HPDE6-E6E7 (cell line): ENCODE measurements around the gene PSMD5.
A peak's percentile ranks its signal among the peaks of the same experiment; 100 is the strongest.

ENCODE experiments used
- DNase-seq: peaks from one replicate; pipeline ENCODE4 v3.0.0; 2011; ENCODE audit warnings: missing footprints; ENCODE audit errors: extremely low spot score

Gene PSMD5

DNA sequence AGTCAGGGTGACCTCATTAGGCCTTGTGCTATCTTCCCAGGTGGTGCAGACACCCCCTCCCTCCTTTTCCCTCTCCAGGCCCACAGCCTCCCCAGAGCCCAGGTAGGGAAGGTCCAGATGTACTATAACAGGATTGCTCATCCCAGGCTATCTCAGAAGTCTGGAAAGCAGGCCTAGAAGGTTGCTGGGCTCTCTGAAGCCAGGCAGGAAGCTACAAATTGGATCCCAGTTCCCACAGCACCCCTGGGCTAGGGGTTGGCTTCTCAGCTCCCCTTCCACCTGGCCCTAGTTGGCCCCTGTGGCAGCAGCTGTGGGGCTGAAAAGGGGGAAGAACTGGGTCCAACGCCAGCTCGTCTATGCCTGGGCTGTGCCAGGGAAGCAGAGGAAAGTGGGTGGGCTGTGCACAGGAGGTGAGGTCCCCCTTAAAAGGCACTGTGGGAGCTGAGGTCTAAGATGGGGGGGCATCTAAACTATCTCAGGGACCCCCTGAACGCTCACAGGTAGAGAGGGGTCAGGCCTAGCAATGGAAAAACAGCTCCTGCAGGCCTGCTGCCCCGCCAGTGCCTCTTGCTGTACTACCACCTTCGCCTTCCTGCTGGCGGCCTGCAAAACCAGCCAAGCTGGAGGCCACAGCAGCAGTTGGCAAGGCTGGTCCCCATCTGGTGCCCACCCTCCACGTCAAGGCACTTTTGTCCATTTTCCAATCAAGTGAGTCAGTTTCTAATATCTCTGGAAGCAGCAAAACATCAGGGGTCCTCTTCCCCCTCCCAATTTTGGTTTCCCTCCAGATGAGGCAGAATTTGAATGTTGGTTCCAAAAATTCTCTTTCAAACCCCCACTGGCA lies 13.3 kb upstream of the PSMD5 start:
- no peak for DNase-seq

DNA sequence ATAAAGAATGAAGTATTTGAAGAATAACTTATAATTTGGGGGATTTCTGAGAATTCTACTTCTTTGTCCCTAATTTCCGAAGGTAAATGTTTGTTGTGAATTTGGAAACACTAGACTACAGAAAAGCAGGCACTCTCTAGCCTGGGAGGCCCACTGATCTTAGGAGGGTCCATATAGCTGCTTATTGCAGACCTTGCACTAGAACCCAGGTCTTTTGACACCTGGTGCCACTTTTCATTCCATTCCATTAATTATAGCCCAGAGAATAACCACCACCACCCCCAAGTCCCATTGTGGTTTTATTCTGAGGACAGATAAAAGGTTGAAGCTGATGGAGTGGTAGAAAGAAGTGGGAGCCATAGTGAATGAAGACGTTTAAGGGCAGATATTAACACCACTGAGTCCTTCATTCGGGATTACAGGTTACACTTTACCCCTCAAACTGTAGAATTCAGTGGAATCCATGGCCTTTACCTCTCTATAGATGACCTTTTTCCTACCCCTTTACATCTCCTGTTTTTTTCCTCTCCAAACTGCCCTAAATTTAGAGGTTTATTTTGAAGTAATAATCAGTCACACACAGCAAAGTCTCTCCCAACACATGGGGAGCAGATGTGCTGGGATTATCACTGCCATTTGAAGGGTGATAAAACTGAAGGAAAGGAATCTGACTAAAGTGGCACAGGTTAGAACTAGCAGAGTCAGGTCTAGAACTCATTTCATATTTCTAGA lies 12.0 kb upstream of the PSMD5 start:
- no peak for DNase-seq

DNA sequence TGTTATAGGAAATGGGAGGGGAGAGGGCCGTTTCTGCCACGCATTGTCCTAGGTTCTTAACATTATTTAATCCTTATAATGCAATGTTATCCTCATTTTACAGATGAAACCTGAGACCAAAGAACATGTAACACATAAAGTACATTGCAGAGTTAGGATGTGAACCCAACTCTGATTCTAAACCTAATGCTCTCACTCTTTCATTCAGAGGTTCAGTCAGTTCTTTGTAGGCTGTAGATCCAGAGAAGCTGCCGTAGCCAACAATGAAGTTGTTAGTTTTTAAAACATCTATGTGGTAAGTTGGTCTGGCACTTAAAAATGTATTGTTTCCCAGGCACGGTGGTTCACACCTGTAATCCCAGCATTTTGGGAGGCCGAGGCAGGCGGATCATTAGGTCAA lies 10.5 kb upstream of the PSMD5 start:
- no peak for DNase-seq

DNA sequence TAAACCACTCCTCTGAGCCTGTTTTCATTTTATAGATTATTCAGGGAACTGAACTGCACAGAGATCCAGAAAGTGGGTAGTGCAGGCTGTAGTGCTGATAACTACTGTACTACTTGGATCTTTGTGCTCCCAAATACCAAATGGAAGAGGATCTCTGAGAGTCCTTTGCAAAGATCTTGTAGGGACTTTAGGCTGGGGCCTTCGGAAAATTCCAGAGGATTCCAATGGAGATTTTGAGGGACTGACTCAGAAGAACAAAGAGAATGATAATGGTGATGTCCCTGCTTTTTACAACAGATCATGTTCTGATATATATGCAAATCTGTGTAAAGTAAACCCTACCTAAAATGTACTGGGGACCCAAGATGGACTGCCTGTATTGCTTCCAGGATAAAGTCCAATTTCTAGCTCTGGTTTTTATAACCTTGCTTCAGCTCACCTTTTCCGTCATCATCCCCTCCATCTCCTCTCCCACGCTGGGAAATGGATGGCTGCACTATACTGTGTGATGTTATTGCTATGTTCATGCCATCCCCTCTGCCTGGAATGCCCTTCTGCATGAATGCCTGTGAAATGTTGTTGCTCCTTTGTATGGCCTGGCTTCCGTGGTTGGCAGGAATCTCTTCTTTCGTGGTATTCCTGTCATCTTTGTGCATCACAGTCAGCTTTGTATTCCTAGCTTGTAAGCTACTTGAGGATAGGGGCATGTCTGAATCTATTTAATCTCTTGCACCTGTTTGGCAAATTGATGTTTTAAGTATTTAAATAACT lies 9.7 kb upstream of the PSMD5 start:
- no peak for DNase-seq

DNA sequence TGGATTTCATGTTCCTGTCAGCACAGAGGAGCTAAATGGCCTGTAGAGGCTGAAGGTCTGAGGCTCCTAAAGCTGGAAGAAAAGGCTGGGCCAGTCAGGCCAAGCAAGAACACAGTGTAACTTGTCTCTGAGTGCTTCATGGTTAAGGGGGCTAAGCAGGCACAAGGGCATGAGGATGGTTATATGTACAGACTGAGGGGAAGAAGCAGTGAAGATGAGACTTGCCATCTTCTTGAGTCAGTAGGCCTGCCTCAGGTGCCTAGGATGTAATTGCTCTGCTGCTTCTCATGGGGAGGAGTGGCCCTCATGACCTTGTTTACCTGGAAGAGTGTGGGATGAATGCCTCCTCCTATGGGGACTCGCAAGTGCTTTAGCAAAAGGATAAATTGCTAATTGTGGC lies 8.7 kb upstream of the PSMD5 start:
- DNase-seq: no peak

DNA sequence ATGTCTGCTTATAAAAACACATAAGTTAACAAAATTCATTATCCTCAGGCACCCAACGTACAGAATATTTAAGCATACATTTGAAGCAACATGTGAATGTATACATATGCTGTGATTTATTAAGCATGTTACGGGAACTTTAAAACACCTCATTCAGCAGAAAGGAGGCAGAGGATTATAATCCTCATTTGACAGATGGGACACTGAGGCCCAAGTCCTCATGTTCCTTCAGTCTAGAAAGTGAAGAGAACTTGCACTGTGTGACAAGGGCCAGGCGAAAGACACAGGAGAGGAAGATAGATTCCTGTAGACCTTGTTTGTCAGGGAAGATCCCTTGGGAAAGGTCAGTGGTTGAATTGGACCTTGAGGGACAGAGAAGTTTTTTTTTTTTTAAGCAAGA lies 7.6 kb upstream of the PSMD5 start:
- DNase-seq: no peak

DNA sequence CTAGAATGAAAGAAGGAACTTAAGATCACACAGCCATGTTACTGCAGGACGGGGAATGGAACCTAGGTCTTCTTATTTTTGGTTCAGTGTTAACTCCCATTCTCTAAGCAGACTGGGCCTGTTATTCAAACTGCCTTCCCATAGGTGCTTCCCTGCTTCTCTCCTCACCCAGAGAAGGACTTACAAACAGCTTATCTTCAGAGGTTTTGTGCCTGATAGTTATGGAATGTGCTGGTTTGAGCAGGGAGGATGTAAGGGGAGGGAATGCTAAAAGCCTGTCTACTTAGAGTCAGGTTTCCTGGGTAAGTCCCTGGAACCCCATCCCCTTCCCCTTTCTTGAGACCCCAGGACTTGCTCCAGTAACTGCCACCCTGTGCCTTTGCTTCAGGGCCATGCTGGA lies 4.2 kb upstream of the PSMD5 start:
- no peak for DNase-seq

DNA sequence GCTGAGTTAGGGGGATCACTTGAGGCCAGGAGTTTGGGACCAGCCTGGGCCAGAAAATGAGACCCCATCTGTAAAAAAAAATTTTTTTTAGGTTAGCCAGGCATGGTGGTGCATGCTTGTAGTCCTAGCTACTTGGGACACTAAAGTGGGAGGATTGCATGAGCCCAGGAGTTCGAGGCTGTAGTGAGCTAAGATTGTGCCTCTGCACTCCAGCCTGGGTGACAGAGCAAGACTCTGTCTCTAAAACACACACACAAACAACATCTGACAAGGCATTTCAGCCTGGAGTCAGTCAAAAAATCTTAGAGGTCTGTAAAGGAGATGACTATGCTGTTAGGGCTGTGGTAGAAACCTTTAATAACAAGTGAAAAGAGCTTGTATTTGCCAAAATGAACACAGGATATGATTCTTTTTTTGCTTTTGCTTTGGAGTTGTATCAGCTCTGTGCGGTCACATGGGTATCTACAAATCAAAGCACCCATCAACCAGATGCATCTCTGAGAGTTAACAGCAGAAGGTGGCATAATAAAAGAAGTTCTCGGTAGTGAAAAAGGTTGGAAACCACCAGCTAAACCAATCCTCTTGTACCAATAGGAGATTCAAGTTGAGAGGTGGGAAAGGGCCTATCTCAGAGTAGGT lies 3.6 kb upstream of the PSMD5 start:
- no peak for DNase-seq

DNA sequence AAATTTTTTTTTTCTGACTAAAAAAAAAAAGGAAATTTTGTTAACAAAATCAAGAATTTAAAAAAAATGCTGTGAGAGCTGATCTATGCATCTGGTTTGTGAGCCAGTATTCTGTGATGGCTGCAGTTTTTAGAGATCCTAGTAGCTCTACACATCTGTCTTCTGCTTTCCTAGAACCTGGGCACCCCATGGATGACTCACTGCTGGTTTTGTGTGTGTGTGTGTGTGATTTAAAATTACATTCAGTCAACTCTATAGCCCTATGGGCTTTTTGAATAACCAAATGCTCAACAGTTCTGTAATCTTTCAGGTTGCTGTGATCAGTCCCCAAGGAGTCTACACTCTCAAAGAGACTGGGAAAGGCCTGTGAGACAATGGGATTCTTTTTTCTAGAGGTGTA lies 2.5 kb upstream of the PSMD5 start:
- no peak for DNase-seq

DNA sequence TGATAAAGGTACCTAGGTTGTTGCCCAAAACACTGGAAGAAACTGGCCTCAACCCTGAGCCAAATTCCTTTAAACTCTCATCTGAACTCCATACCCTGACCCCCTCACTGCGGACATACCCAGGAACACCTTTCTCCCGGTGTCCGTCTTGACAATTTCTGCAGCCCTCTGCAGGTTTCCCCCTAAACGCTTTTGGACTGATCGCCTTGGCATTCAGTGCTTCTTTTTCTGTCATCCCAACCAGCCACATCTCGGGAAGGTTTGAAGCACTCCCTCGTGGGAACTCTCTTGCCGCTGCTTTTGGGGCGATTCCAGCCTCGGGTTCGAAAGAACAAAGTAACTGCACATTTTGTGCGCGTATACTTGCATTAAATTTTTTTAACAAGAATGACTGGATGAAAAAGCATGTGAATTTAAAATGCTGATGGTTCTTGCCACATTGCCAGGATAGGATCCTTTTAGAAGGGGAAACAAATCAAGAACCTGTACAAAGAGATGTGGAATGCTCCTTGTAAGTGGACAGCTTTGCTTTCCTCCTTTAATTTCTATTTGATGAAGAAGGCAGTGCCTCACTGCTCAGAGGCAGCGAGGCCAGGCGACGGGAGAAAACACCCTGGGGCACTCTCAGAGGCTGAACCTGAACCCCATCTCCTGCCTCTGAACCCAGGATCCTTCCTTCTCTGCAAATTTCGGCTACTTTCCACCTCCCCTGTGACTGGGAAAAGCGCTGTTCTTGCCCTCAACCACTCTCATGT lies 615 bp downstream of the PSMD5 start:
- peak; percentile 14 for DNase-seq

DNA sequence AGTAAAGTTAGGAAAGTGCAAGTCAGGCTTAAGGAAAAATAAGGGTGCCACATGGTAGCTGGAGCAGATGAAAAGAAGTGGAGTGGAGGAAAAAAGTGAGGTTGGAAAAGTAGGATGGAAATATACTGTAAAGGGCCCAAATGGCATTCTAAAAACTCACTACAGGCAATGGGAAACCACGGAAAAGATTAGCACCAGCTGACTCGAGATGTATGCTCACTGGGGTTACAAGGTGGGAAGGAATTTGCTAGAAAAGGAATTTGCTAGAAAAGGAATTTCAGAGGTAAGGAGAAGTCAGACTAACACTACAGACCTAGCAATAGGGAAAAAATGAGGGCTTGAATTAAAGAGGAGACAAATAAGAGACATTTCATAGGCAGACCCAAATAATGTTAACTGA lies 3.6 kb downstream of the PSMD5 start:
- no peak for DNase-seq

DNA sequence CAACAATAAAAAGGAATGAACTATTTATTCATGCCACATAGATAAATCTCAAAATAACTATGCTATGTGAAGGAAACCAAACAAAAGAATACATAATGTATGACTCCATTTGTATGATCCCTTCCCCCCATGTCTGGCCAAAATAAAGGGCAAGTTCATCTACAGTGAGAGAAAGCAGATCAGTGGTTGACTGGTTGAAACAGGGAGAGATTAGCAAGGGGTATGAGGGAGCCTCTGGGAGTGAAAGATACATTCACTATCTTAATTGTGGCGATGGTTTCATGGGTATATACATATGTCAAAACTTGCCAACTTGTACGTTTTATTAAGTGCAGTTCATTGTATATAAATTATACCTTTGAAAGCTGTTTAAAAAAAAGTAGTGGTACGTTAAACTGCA lies 4.8 kb downstream of the PSMD5 start:
- no peak for DNase-seq

DNA sequence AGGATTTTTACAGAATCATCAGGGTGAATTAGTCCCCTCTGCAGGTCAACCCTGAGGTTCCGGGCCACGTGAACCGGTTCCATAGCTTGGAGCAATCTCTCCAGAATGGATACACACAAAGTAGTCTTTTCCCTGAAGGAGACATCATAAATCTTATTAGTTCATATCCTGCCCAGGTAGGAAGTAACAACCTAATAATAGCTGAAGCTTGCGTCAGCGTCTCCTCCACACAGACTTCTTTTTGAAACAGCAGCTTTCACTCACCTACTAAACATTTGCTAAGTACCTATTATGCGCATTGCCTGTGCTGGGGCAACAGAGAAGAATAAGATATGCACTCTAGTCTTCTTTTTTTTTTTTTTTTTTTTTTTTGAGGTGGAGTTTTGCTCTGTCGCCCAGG lies 9.4 kb downstream of the PSMD5 start:
- no peak for DNase-seq

DNA sequence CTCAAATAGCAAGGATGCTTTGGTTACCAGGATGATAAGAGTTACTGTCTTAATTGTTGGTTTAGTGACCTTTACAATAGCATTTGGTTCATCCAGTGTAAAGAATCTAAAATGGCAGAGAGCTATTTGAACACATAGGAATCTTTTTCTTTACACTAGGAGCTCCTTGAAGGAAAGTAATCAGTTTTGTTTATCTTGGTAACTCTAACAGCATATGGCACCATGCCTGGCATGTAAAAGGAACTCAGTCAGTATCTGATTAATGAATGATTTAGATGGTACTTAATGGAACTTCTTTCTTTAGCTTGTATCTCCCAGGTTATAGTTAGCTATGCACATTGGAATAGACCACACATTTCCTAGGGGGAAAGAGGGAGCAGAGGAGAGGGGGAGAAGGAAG lies 9.9 kb downstream of the PSMD5 start:
- no peak for DNase-seq

DNA sequence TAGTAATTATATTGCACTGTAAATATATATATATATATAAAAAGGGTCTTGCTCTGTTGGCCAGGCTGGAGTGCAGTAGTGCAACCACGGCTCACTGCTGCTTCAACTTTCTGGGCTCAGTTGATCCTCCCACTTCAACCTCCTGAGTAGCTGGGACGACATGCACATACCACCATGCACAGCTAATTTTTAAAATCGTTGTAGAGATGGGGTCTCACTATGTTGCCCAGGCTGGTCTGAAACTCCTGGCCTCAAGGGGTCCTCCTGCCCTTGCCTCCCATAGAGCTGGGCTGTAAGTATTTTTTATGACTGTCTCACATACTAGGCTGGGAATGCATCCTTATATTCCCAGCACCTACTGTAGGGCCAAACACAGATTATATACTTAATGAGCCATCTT lies 11.9 kb downstream of the PSMD5 start:
- no peak for DNase-seq

DNA sequence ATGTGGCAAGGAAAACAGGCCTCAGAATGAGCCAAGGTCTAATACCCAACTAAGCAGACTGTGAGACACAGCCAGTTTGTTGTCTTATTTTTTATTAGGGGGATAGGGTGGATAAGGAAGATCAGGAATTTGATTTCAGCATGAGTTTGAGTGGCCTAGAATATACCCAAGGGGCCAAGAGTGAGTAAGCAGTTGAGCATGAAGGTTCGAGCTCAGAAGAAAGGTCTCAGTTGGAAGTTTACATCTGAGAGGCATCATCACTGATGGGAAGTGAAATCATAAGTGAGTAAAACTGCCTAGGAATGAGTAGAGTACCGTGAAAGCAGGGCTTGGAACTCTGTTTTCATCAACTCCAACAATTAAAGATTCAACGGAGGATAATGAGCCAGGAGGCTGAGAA lies 12.6 kb downstream of the PSMD5 start:
- DNase-seq: no peak

DNA sequence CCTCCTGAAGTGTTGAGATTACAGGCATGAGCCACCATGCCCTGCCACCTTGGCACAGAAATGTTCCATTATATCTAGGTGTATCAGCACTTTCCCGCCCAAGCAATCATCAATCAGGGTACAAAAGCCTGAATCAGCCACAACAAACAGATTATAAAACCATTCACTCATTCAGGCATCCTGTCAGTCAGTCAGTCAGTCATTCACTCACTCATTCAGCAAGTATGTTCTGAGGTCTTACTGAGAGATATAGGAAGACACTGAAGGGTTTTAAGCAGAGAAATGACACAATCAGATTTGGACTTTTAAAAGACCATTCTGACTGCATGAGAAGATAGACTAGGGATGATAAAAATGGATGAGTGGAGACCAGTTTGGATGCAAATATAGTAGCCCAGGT lies 13.1 kb downstream of the PSMD5 start:
- DNase-seq: no peak

DNA sequence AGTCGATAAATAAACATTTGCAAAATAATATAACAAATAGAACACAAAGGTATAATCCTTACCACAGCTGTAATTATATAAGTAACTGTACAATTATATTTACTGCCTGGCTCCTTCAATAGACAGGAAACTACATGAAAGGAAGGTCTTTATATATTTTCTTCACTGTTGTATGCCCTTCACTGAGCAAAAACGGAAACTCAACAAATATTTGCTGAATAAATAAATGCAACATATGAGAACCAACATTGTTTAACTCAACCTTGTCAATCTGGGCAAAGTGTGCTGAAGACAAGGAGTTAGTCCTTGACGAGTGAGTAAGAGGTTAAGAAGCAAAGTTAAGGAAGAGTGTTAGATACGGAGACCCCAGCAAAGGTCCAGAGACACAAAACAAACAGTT lies 22.6 kb downstream of the PSMD5 start:
- DNase-seq: no peak

DNA sequence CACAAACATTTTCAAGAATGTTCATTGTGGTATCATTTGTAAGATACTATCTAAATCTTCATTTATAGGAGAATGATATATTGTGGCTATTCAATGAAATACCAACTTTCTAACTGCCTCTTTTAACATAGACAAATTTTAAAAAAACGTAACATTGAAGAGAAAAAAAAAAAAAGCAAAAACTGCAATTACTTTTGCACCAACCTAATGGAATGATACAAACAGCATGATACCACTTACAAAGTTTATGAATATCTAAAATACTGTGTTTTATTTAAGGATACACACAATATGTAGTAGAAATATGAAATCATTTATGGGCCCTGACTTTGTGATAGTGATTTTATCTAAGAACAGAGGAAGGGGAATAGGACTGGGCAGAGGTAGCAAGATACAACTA lies 24.1 kb downstream of the PSMD5 start:
- DNase-seq: no peak

DNA sequence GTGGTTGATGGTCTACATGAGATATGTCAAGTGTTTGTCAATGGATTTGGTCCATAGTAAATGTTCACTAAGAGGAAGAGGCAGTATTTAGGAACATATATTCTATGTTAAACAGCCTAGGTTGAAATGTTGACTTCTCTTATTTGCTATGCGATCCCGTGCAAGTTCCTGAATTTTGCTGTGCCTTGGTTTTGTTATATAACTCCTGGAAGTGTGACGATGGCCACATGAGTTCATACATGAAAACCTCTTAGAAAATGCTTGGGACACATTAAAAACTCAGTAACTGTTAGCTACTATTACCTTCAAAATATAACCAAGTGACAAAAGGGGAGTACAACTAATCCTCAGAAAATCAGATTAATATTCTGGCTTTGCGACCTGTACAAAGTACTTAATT lies 27.6 kb downstream of the PSMD5 start:
- no peak for DNase-seq

DNA sequence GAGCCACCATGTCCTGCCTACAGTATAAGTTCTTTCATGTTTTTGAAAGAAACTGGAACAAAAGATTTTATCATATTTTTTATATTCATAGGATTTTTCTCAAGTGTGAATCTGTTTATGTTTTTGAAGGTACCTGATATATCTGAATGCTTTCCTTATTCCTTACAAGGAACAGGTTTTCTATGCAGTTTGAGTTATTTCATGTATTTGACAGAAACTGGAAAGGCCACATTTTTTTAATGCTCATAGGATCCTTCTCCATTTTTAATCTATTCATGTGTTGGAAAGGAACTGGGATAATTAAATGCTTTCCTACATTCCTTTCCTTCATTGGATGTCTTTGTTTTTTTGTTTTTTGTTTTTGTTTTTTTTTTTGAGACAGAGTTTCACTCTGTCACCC lies 33.8 kb downstream of the PSMD5 start:
- DNase-seq: no peak
